Hepatocyte (in vitro differentiated cells): Measurements from ENCODE around the gene SRPK2.

Experiments
- CTCF ChIP-seq: fragments of 200-600 bp; sonication (generic); IDR thresholded peaks from 2 replicates; pipeline ENCODE4 v1.5.1; 2016; ENCODE audit warnings: antibody characterized with exemption, mild to moderate bottlenecking; ENCODE audit not compliant: poor library complexity
- EZH2 ChIP-seq: fragments of 200-600 bp; sonication (generic); IDR thresholded peaks from 2 replicates; pipeline ENCODE4 v1.6.1; 2016; ENCODE audit warnings: antibody characterized with exemption, mild to moderate bottlenecking, borderline replicate concordance
- EZH2phosphoT487 ChIP-seq: fragments of 200-600 bp; sonication (generic); IDR thresholded peaks from one replicate; pipeline ENCODE4 v1.6.1; 2018; ENCODE audit warnings: antibody characterized with exemption, mild to moderate bottlenecking, low read depth, moderate library complexity; ENCODE audit not compliant: unreplicated experiment, severe bottlenecking

- TF ChIP-seq CTCF (no peak), EZH2 (no peak), EZH2phosphoT487 (no peak)
These were observed 293.8 kb downstream of the SRPK2 start for GRCh38 chr7:105094966-105095365.
